Nephron (organoid): ENCODE data around the gene RAB15.

Experiments
- H3K27ac Mint-ChIP-seq, 3 experiments: 2 replicates each; pipeline ENCODE4 v1.8.0; 2020; ENCODE audit warnings: mixed read lengths in 3 of 3, mild to moderate bottlenecking in 2 of 3, moderate library complexity in 1 of 3
- H3K27me3 Mint-ChIP-seq: 2 replicates; pipeline ENCODE4 v1.8.0; 2021; ENCODE audit warnings: low read depth, mild to moderate bottlenecking, moderate library complexity, mixed read lengths
- H3K36me3 Mint-ChIP-seq: 2 replicates; pipeline ENCODE4 v1.8.0; 2020; ENCODE audit warnings: low read depth, mixed read lengths
- H3K4me1 Mint-ChIP-seq: 2 replicates; pipeline ENCODE4 v1.8.0; 2020; ENCODE audit warnings: mixed read lengths
- H3K4me3 Mint-ChIP-seq, 3 experiments: 2 replicates each; pipeline ENCODE4 v1.8.0; 2020; ENCODE audit warnings: mild to moderate bottlenecking in 3 of 3, mixed read lengths in 3 of 3, moderate library complexity in 2 of 3
- H3K9me3 Mint-ChIP-seq: 2 replicates; pipeline ENCODE4 v1.8.0; 2020; ENCODE audit warnings: mixed read lengths
- CTCF ChIP-seq, 3 experiments: fragments of 200-600 bp; sonication (generic); IDR thresholded peaks; one replicate each; pipeline ENCODE4 v1.5.0; 2021; ENCODE audit warnings: antibody characterized with exemption in 3 of 3; ENCODE audit not compliant: unreplicated experiment in 3 of 3

The RAB15 gene

GRCh38 chr14:64906022-64906421, 66.1 kb downstream of the RAB15 start:
- no peak for TF ChIP-seq CTCF (IDR thresholded peaks at IDR 0.05; ENCODE audit: unreplicated experiment in 3 of 3)
- H3K27me3 Mint-ChIP-seq: peaks cover 17% of the 10 kb centered on the region
- no peaks in the 10 kb centered on the region for H3K9me3 Mint-ChIP-seq
- H3K4me1 Mint-ChIP-seq: peaks cover 6% of the 10 kb centered on the region
- H3K36me3 Mint-ChIP-seq: no peaks in the 10 kb centered on the region
- H3K4me3 Mint-ChIP-seq: no peak overlapping the region
- peak overlapping the region in 1 of 3 experiments; percentile 26 for H3K27ac Mint-ChIP-seq

- TF ChIP-seq CTCF (IDR thresholded peaks at IDR 0.05; ENCODE audit: unreplicated experiment in 3 of 3): no peak
- Mint-ChIP-seq H3K36me3 (no peaks in the 10 kb centered on the region), H3K27me3 (peaks cover 26% of the 10 kb centered on the region), H3K4me1 (no peaks in the 10 kb centered on the region), H3K27ac (no peak overlapping the region), H3K9me3 (no peaks in the 10 kb centered on the region), H3K4me3 (no peak overlapping the region)
Measured at GRCh38 chr14:64899958-64900357, 72.2 kb downstream of the RAB15 start.
